H1 (cell line): ENCODE results near the gene CDK9. TPM values are rescaled to one million over a fixed set of nuclear protein-coding genes. Genes with fewer than 3 reads are reported as not detected.

Source experiments
- CTCF ChIA-PET: fragments of 300-600 bp; sonication (Branson Sonifier 250); formaldehyde crosslinking; loops from one replicate; lab custom pipeline; 2021; ENCODE audit not compliant: partially characterized antibody; lab: Charles Lee
- POLR2A ChIA-PET: fragments of 300-600 bp; sonication (Branson Sonifier 250); formaldehyde crosslinking; loops from one replicate; lab custom pipeline; 2021; ENCODE audit warnings: inconsistent platforms; ENCODE audit not compliant: partially characterized antibody; lab: Charles Lee
- DNase-seq, 2 experiments: peaks; one replicate each; pipeline versions ENCODE4 v3.0.0 to v3.0.0-alpha.2; 2010 to 2022; ENCODE audit warnings: low spot score in 2 of 2, low read depth in 1 of 2, mixed read lengths in 1 of 2
- FAIRE-seq: peaks from 2 replicates; lab custom pipeline; 2011; peaks lifted over from hg19 to GRCh38; lab: Jason Lieb, UNC
- H2AFZ ChIP-seq: 2 replicates; pipeline ENCODE4 v1.8.1; 2012; ENCODE audit warnings: low read length, inconsistent platforms
- H2AK5ac ChIP-seq: 2 replicates; pipeline ENCODE4 v1.6.1; 2013; ENCODE audit warnings: low read depth, low read length
- H2BK120ac ChIP-seq: replicated peaks from 2 replicates; pipeline ENCODE3; 2013; ENCODE audit warnings: low read depth, low read length, inconsistent platforms
- H2BK12ac ChIP-seq: 2 replicates; pipeline ENCODE4 v1.6.1; 2013; ENCODE audit warnings: low read depth, low read length
- H2BK15ac ChIP-seq: 2 replicates; pipeline ENCODE4 v1.6.1; 2013; ENCODE audit warnings: low read length
- H2BK20ac ChIP-seq: 2 replicates; pipeline ENCODE4 v1.6.1; 2013; ENCODE audit warnings: low read length
- H2BK5ac ChIP-seq: 2 replicates; pipeline ENCODE4 v1.6.1; 2013; ENCODE audit warnings: low read depth, low read length
- H3K14ac ChIP-seq: 2 replicates; pipeline ENCODE4 v1.6.1; 2013; ENCODE audit warnings: inconsistent platforms; ENCODE audit not compliant: insufficient read length
- H3K18ac ChIP-seq: 2 replicates; pipeline ENCODE4 v1.6.1; 2013; ENCODE audit warnings: low read length; ENCODE audit errors: extremely low read depth
- H3K23ac ChIP-seq: 2 replicates; pipeline ENCODE4 v1.6.1; 2013; ENCODE audit warnings: inconsistent platforms; ENCODE audit not compliant: insufficient read length
- H3K23me2 ChIP-seq: 2 replicates; pipeline ENCODE4 v1.6.1; 2013; ENCODE audit warnings: low read depth, low read length
- H3K27ac ChIP-seq: 2 replicates; pipeline ENCODE4 v1.6.1; 2011; ENCODE audit warnings: low read depth, low read length, inconsistent platforms
- H3K27me3 ChIP-seq, 4 experiments: replicated peaks in 1 of 4; 1 replicate in 1 of 4; 2 replicates in 3 of 4; pipeline versions ENCODE4 v1.6.1 to v1.8.1; 2011 to 2013; ENCODE audit warnings: low read length in 3 of 4, mild to moderate bottlenecking in 3 of 4, inconsistent platforms in 2 of 4, mixed read lengths in 2 of 4, moderate library complexity in 1 of 4; ENCODE audit not compliant: control insufficient read depth in 3 of 4, insufficient read depth in 3 of 4; ENCODE audit errors: extremely low read depth in 1 of 4
- H3K36me3 ChIP-seq, 4 experiments: 2 replicates each; pipeline versions ENCODE4 v1.6.1 to v1.8.1; 2011 to 2013; ENCODE audit warnings: mild to moderate bottlenecking in 4 of 4, low read length in 3 of 4, moderate library complexity in 2 of 4, control low read depth in 1 of 4, inconsistent platforms in 1 of 4; ENCODE audit not compliant: insufficient read depth in 4 of 4, control insufficient read depth in 2 of 4
- H3K4ac ChIP-seq: replicated peaks from 2 replicates; pipeline ENCODE3; 2013; ENCODE audit warnings: low read length, low read depth, mixed read lengths, inconsistent platforms; ENCODE audit not compliant: insufficient read length
- H3K4me1 ChIP-seq, 4 experiments: replicated peaks in 1 of 4; 1 replicate in 1 of 4; 2 replicates in 3 of 4; pipeline versions ENCODE4 v1.6.1 to v1.8.1; 2011 to 2013; ENCODE audit warnings: low read length in 3 of 4, inconsistent platforms in 2 of 4, mixed read lengths in 1 of 4; ENCODE audit not compliant: insufficient read depth in 4 of 4, control insufficient read depth in 3 of 4
- H3K4me2 ChIP-seq, 2 experiments: 2 replicates each; pipeline versions ENCODE4 v1.6.1 to v1.8.1; 2011 to 2013; ENCODE audit warnings: low read depth in 2 of 2, low read length in 2 of 2, control low read depth in 1 of 2, inconsistent platforms in 1 of 2, mild to moderate bottlenecking in 1 of 2; ENCODE audit not compliant: insufficient read depth in 1 of 2
- H3K4me3 ChIP-seq, 4 experiments: fragments of 200-600, 300-600 bp in 1 of 4; sonication (generic), shearing (Covaris generic), sonication (Bioruptor Twin) in 1 of 4; 2 replicates each; pipeline versions ENCODE4 v1.5.1 to v1.8.1; 2011 to 2016; ENCODE audit warnings: low read length in 4 of 4, low read depth in 3 of 4, control low read depth in 2 of 4, inconsistent platforms in 2 of 4, mild to moderate bottlenecking in 2 of 4, mixed read lengths in 1 of 4, moderate library complexity in 1 of 4; ENCODE audit not compliant: insufficient read depth in 2 of 4; ENCODE audit errors: extremely low read depth in 1 of 4
- H3K56ac ChIP-seq: replicated peaks from 2 replicates; pipeline ENCODE3; 2013; ENCODE audit warnings: low read depth, mild to moderate bottlenecking, mixed read lengths, low read length, inconsistent platforms; ENCODE audit not compliant: insufficient read length
- H3K79me1 ChIP-seq: 2 replicates; pipeline ENCODE4 v1.6.1; 2013; ENCODE audit warnings: low read depth, low read length, control low read depth
- H3K79me2 ChIP-seq, 2 experiments: 2 replicates each; pipeline versions ENCODE4 v1.6.1 to v1.8.1; 2012 to 2013; ENCODE audit warnings: low read length in 2 of 2, mild to moderate bottlenecking in 2 of 2, inconsistent platforms in 1 of 2; ENCODE audit not compliant: insufficient read depth in 2 of 2, control insufficient read depth in 1 of 2
- H3K9ac ChIP-seq, 4 experiments: replicated peaks in 1 of 4; 1 replicate in 1 of 4; 2 replicates in 3 of 4; pipeline versions ENCODE4 v1.6.1 to v1.8.1; 2011 to 2013; ENCODE audit warnings: low read depth in 3 of 4, low read length in 3 of 4, control low read depth in 2 of 4, mild to moderate bottlenecking in 2 of 4, moderate library complexity in 2 of 4, inconsistent platforms in 1 of 4; ENCODE audit errors: extremely low read depth in 1 of 4
- H3K9me3 ChIP-seq, 2 experiments: 2 replicates each; pipeline versions ENCODE4 v1.6.1 to v1.8.1; 2012 to 2013; ENCODE audit warnings: mild to moderate bottlenecking in 2 of 2, moderate library complexity in 2 of 2, control low read depth in 1 of 2, inconsistent platforms in 1 of 2, low read depth in 1 of 2, low read length in 1 of 2, mixed read lengths in 1 of 2; ENCODE audit not compliant: insufficient read depth in 2 of 2
- H4K20me1 ChIP-seq, 2 experiments: replicated peaks in 1 of 2; 2 replicates each; pipeline versions ENCODE3 to v1.8.1; 2011 to 2013; ENCODE audit warnings: inconsistent platforms in 2 of 2, low read length in 2 of 2, mild to moderate bottlenecking in 1 of 2; ENCODE audit not compliant: insufficient read depth in 2 of 2, control insufficient read depth in 1 of 2
- H4K5ac ChIP-seq: 2 replicates; pipeline ENCODE4 v1.6.1; 2013; ENCODE audit warnings: low read length, low read depth, mixed read lengths, inconsistent platforms; ENCODE audit not compliant: insufficient read length
- H4K8ac ChIP-seq: 2 replicates; pipeline ENCODE4 v1.8.0; 2013; ENCODE audit warnings: mild to moderate bottlenecking, moderate library complexity, low read length, inconsistent platforms; ENCODE audit not compliant: insufficient read depth; ENCODE audit errors: extremely low read depth
- H4K91ac ChIP-seq: replicated peaks from 2 replicates; pipeline ENCODE3; 2013; ENCODE audit warnings: low read length, mixed read lengths, inconsistent platforms; ENCODE audit not compliant: insufficient read length
- BACH1 ChIP-seq: IDR thresholded peaks from 2 replicates; pipeline ENCODE4 v1.6.1; 2012; ENCODE audit warnings: low read length, improper control_type of control experiment
- MAFK ChIP-seq: IDR thresholded peaks from 2 replicates; pipeline ENCODE4 v1.6.1; 2012; ENCODE audit warnings: low read depth, mild to moderate bottlenecking, improper control_type of control experiment, low read length
- NANOG ChIP-seq: IDR thresholded peaks from 2 replicates; pipeline ENCODE4 v1.6.1; 2011; ENCODE audit warnings: low read length, low read depth, mild to moderate bottlenecking, inconsistent platforms; ENCODE audit not compliant: insufficient read depth, poor library complexity, severe bottlenecking
- SP1 ChIP-seq: IDR thresholded peaks from 2 replicates; pipeline ENCODE4 v1.6.1; 2011; ENCODE audit warnings: low read depth, low read length
- SUZ12 ChIP-seq: fragments of 200-600 bp; sonication (generic); IDR thresholded peaks from 2 replicates; pipeline ENCODE4 v1.6.1; 2012; ENCODE audit warnings: mild to moderate bottlenecking, inconsistent platforms, low read length, moderate library complexity, mixed read lengths
- TAF1 ChIP-seq: IDR thresholded peaks from 2 replicates; pipeline ENCODE4 v1.6.1; 2011; ENCODE audit warnings: mild to moderate bottlenecking, low read depth, low read length
- WGBS, 2 experiments: shearing (Covaris generic) in 1 of 2; methylation state at CpG; one replicate each; pipeline versions ENCODE4 v1.1.6 to v1.1.7; 2013 to 2015; ENCODE audit warnings: low lambda C conversion rate in 2 of 2, mixed read lengths in 2 of 2, inconsistent platforms in 1 of 2, low coverage in 1 of 2, missing lambda C conversion rate in 1 of 2; ENCODE audit not compliant: insufficient replicate concordance in 2 of 2, insufficient coverage in 1 of 2, insufficient read length in 1 of 2; ENCODE audit errors: extremely low coverage in 1 of 2, missing lambda C conversion rate in 1 of 2; 5-methylcytosine and 5-hydroxymethylcytosine counted together
- polyA plus RNA-seq, 7 experiments: library from polyadenylated mRNA; depleted of rRNA in 3 of 7; stranded (reverse) in 5 of 7; unstranded in 2 of 7; fragments of >200 nt in 5 of 7; fragments of 200-250 nt in 2 of 7; gene quantifications; 1 replicate in 5 of 7; 2 replicates in 1 of 7; 4 replicates in 1 of 7; pipeline versions ENCODE4 v1.2.1 to v1.2.3, GENCODE V29; 2011 to 2013; ENCODE audit warnings: missing spikeins in 2 of 7, mixed read lengths in 2 of 7
- total RNA-seq: library from RNA; stranded (reverse); fragmentation: NEBNext Ultra II Directional; extraction: Animal tissue kit (Norgen Biotek cat#: 25700); gene quantifications from 2 replicates; pipeline ENCODE4 v1.2.1, GENCODE V29; 2021

The CDK9 gene
- total and polyA plus RNA-seq, 2 of the 8 experiments (the other 6 are each of a cell fraction or from before 2014, with no cell fraction given), result 69.1 to 87.5 TPM

- DNase-seq, result no peak
- H3K56ac ChIP-seq, result no peak overlapping the region
- TF ChIP-seq NANOG (no peak), BACH1 (no peak), SUZ12 (no peak), SP1 (no peak), TAF1 (no peak), MAFK (no peak)
- TF ChIP-seq, all 59 proteins: peak for 0
- H3K79me2 ChIP-seq, result no peaks in the 10 kb centered on the region
- H3K4me1 ChIP-seq, result peaks cover 4 to 21% (median 11%) of the 10 kb centered on the region in 4 experiments
- H2BK20ac ChIP-seq, result no peak overlapping the region
- H3K36me3 ChIP-seq, result no peaks in the 10 kb centered on the region
- H3K79me1 ChIP-seq, result no peaks in the 10 kb centered on the region
- no peak overlapping the region for H2BK120ac ChIP-seq
- no peak overlapping the region for H2AFZ ChIP-seq
- no peak overlapping the region for H3K27ac ChIP-seq
- no peak overlapping the region; the same call in 1 of the 2 replicates for H2AK5ac ChIP-seq
- H3K9me3 ChIP-seq, result no peaks in the 10 kb centered on the region
- CTCF ChIA-PET, result interaction anchor here (1.1 to 14.6 kb wide), 9 partner anchors 10 to 154 kb away, joined by 3 to 227 read pairs (median 7); partner anchors contain the start of genes CDK9, SH2D3C and TOR2A
- 0 out of 2 replicates have a peak overlapping the region, but pooled peaks have one; percentile 80 for H2BK12ac ChIP-seq
- H3K27me3 ChIP-seq, result no peaks in the 10 kb centered on the region
- H3K14ac ChIP-seq, result no peak overlapping the region
- H3K23me2 ChIP-seq, result no peaks in the 10 kb centered on the region; the same call in 1 of the 2 replicates
- WGBS, 2 experiments, result 80% methylated on average over 9 of the region's 13 CpGs; no CpG with 5 or more reads in 1 of the 2 experiments
- POLR2A ChIA-PET, result interaction anchor here (0.8 to 1.9 kb wide), 5 partner anchors 13 to 35 kb away, joined by 3 to 7 read pairs (median 3); partner anchors contain the start of gene FPGS
- no peak overlapping the region for H4K91ac ChIP-seq
- no peaks in the 10 kb centered on the region for H4K20me1 ChIP-seq
- no peak overlapping the region for H4K5ac ChIP-seq
- no peak overlapping the region for H3K4me3 ChIP-seq
- H3K4me2 ChIP-seq, result no peak overlapping the region
- no peak overlapping the region for H3K18ac ChIP-seq
- no peak for FAIRE-seq
- H3K9ac ChIP-seq, result no peak overlapping the region
- no peak overlapping the region for H2BK15ac ChIP-seq
- no peak overlapping the region for H3K23ac ChIP-seq
- H3K4ac ChIP-seq, result no peak overlapping the region
- no peak overlapping the region for H4K8ac ChIP-seq
- H2BK5ac ChIP-seq, result 0 out of 2 replicates have a peak overlapping the region, but pooled peaks have one; percentile 52
These were observed 17.9 kb upstream of the CDK9 start for GRCh38 chr9:127767909-127768331.
